HL-60/S4 treated with retinoic acid at 250 ng/mL for 4 days and 3 days (cell line): ENCODE data around the gene TP53BP2.

Experiments
- in situ Hi-C: fragments of 300-500 bp; cut with MboI; formaldehyde crosslinking; loops from 2 replicates; pipeline ENCODE4 v1.7.0; 2022; ENCODE audit warnings: low sequenced_read_pairs

TP53BP2 gene

DNA sequence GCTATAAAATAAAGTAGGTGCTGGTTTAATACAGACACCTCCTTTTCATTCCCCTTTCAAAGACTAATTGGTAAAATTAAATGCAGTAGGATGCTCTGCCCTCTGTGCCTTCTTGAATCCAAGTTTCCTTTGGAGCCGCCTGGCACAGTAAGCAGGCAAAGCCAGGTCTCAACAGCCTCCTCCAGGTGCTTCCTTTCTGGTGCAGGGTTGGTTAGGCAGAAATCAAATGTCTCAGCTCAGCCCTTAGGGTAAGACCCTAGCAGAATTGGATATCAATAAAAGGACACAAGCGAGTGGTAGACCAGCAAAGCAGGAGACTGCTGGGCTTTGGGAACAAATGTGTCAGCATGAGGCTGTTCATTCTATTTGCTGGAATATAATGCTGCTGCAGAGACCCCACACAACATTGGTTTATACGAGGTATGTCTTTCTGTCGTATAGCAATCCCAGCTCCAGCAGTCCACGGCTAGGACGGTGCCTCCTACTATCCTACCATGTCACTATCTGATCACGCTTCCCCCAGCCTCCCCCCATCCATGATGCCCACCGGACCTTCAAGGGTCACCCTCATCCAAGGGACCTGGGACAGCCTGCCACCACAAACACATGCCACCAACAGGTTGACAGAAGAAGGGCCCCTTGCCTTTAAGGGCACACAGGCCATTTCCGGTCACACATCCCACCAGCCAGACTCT, 75.0 kb downstream of the TP53BP2 start:
- in situ Hi-C loops, result no loop called here

DNA sequence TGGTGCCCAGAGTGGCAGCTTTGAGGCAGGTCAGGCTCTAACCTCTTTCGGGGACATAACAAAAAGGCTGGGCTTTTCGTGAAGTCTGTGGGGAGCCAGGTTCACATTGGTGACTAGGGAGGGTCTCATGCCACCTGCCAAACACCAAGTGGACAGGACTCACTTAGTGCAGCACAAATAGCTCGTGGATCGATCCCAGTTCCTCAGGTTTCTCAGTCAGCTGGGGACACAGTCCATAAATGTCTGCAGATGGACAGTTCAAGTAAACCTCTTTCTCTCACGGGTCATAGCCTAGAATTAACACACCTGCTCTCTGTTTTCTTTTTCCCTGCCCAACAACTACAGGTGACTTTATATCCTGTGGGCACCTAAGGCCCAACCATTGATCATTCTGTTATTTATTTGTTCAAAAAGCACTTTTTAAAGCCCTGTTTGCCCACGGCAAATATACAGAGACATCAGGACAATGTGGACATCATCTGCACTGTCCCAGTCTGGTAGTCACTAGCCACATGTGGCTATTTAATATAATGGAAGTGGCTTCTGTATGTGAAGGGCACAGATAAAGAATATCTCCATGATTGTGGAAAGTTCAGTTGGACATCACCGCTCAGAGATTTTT, 79.9 kb downstream of the TP53BP2 start:
- in situ Hi-C loops, result no loop called here

DNA sequence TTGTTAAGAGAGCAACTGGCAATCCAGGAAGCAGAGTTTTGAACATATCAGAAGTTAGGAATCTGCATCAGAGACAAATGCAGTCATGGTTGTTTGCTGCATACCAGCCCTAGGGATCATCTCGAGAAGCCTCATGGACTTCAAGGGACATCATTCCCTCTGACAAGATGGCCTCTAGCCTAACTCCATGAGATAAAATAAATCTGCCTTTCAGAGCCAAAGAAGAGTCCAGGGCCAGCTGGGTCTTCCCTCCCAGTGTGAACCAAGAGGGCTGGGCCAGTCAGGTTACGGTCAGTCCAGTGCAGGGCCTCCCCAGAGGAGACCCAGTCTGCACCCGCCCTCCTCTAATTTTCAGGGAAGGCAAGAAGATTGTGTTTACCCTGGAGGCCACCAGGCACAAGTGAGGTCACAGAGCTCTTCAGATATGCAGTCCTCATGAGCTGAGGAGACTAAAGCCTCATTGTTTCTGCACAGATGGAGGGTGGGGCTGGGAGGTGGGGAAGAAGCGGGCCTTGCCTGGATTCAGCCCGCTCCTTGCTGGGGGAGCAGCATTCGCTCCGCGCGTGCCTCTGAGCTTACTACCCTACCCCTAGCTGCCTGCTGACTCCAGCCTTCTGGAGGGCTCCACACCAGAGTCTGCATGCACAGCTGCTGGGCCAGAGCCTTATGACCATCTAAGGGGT, 80.6 kb downstream of the TP53BP2 start:
- in situ Hi-C loops, result no loop called here

GRCh38 chr1:223763881-223764280, 81.9 kb downstream of the TP53BP2 start:
- in situ Hi-C loops, result no loop called here

DNA sequence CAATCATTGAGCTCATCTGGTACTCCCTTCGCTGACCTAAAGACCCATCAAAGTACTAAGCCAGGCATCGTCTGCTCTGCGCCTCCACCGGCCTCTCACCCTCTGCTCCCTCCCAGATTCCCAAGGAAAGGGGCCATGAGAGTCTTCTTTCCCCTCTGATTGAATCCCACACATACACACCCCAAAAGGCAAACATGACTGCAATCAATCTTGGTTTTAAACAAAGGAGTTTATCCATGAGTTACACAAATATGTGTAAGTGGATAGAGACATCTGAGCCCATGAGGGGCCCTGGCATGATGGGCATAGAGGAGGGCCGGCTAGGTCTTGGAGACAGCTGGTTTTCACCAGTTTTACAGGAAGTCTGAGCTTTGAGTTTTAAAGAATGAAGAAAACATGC, 82.5 kb downstream of the TP53BP2 start:
- in situ Hi-C loops, result no loop called here

DNA sequence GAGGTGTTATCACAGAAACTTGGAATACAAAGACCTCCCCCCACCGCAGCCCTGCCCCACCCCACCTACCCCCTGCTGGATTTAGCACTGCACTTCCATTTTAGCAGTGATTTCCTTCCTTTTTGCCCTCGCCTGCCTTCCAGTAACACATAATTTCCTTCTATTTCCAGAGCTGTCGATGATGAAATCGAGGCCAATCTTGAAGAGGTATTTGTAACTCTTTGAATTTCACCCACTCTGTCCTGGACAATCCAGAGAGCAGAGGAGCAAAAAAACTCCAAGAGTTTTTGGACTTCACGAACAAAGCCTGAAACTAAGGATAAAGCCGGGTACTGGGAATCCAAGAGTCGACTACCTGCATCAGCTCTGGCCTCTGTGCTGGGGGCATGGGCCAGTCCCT, 84.3 kb downstream of the TP53BP2 start:
- in situ Hi-C loops, result no loop called here

- in situ Hi-C loops, result no loop called here
Measured at GRCh38 chr1:223760833-223761232, 84.9 kb downstream of the TP53BP2 start.

- in situ Hi-C loops, result no loop called here
Measured at GRCh38 chr1:223759273-223759672, 86.5 kb downstream of the TP53BP2 start.

GRCh38 chr1:223758734-223759133, 87.0 kb downstream of the TP53BP2 start:
- in situ Hi-C loops, result no loop called here

DNA sequence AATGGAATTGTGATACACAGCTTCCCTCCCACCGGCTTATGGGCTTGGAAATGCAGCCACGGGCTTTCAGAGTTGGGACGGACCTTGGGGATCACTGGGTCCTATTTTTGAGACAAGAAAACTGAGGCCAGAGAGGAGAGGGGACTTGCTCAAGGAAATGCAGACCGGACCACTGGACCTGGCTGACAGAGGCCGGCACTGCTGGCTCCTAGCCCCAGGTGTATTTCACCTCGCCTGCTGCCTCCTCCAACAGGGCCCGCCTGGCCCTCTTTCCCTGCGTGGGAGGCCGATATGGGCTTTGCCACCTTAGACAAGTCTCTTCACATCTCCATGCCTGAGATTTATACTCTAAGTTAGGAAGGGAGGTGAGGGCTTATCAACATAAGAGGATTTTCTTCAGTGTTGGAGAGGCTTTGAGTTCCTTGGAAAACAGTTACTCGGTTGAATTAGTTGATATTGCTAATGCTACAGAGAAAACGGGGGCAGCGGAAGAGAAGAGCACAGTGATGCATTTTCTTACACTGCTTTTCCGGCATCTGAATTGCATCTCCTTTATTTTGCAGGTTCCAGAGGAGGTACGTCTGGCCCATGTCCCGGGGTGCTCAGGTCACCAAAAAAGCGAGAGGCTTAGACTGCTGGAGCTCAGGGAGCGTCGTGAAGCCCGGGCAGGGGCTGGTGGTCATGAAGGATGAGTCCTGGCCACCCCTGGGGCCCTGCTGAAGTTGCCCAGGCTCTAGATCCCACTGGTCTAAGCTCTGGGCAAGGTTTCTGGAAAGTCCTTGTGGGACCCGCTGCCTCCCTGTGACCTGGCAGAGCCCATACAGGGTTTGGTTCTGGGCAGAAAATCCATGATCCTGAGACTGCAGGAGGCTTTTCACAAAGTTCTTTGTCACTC, 88.7 kb downstream of the TP53BP2 start:
- in situ Hi-C loops, result no loop called here

DNA sequence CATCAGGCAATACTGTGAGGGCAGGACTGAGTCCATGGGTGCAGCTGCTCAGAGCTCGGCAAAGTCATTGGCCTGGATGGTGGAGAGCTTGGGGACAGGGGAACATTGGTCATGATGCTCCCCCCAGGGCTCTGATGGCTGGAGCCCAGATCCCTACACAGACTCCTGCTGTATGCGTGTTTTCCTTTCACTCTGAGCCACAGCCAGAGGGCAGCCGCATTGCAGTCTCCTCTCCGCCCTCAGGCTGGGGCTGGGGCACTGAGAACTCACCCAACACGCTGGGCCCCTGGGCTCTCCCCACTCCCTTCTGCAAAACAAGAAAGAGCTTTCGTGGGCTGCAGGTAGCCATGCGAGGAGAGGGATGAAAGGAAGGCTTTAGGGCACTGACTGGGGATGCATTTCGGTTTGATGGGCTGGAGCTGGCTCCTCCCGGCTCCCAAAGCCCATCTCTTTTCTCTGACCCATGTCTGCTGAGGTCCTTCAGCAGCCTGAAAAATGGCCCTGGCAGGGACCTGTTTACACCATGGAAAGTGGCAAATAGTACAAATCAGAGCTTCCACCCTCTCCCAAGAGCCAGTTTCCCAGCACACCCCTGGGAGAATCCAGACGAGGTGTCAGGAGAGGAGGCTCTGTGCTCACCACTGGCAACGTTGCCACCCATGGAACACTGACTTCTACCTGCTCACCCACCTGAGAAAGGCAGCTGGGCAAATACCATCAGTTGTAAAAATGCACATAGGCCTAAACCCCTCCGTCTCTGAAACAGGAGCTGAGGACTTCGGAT, 89.6 kb downstream of the TP53BP2 start:
- in situ Hi-C loops, result no loop called here

DNA sequence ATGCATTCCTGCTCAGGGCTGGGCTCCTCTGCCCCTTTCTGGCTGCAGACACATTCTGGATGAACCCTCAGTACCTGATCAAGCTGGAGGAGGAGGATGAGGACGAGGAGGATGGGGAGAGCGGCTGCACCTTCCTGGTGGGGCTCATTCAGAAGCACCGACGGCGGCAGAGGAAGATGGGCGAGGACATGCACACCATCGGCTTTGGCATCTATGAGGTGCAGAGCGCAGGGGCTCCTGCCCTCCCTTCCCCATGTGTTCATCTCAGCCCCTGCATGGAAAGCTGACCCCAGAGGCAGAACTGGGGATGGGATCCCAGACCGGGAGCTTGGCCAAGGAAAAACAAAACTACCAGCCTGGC, 90.3 kb downstream of the TP53BP2 start:
- in situ Hi-C loops, result no loop called here

GRCh38 chr1:223754681-223755431, 90.9 kb downstream of the TP53BP2 start:
- in situ Hi-C loops, result no loop called here

GRCh38 chr1:223752721-223753515, 92.8 kb downstream of the TP53BP2 start:
- in situ Hi-C loops, result no loop called here

GRCh38 chr1:223751696-223752095, 94.1 kb downstream of the TP53BP2 start:
- in situ Hi-C loops, result no loop called here

DNA sequence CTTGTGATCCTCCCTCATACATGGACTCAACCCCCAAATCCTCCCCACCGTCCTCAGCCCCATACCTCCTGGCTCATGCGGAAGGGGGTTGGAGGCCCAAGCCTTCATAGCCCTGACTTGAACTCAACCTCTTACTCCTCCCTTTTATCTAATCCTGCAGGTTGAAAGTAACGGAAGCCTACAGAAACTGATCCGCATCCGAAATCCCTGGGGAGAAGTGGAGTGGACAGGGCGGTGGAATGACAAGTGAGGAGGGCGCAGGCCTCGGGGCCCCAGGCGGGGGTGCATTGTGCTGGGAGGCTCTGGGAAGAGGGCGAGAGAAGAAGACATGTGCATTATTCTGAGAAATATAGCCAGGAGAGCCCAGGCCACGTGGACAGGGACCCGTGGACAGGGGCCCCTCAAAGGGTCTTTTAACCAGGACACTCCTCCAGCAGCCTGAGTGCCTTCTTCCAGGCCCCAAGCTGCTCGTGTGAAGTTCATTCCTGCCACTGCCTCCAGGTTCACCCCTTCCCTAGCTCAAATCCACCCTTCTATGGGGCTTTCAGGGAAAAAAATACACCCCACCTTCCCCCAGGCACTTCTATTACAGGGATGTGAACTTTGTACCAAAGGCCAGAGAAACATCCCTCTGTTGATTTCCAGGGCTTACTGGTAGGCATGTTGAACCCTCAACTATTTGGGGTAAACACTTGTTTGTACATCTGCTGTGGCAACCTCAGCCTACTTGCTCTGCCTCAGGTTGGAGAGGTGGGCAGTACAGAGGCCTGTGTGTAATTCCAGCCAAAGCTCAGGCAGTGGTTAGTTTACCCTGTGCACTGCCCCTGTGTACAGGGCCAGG, 94.8 kb downstream of the TP53BP2 start:
- in situ Hi-C loops, result no loop called here

- in situ Hi-C loops, result no loop called here
Measured at GRCh38 chr1:223748773-223749733, 96.7 kb downstream of the TP53BP2 start.
